WI38 (cell line): ENCODE measurements around the gene ABCA2.

ENCODE experiments used
- H3K4me3 ChIP-seq: 2 replicates; pipeline ENCODE4 v1.5.1; 2011; ENCODE audit warnings: low read depth, mild to moderate bottlenecking, control low read depth, low read length
- TF ChIP-seq, protein P1 (sequence below): IDR thresholded peaks from 2 replicates; pipeline ENCODE4 v1.5.1; 2012; ENCODE audit warnings: low read depth, mild to moderate bottlenecking, control low read depth, low read length

ABCA2 gene

DNA sequence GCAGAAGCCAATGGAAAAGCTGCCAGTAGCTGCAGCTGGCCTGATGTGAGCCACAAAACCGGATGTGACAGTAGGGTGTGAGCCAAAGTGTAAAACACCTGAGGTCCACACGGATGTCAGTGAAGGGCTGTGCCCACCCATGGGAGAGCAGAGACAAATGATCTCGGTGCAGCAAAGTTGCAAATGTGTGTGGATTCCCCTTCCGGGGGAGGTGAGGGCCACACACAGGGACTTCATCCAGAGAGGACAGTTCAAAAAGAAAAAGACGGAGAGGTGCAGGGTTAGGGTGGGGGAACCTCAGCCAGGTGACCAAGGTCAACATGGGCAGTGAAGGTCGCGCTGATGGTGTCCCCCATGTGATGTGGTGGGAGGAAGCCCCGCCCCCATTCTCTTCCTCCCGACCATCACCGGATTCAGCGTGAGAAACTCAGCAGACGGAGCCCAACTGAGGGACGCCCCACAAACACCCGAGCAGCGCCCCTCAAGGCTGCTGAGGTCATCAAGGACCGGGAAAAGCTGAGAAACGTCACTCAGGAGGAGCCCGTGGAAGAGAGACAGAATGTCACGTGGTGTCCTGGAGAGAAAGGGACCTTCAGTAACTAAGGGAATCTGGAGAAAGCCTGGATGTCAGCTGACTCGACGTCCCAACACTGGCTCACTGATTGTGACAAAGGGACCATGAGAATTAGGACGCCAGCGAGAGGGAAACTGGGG is 62.1 kb downstream of the ABCA2 start:
- TF ChIP-seq, protein P1, sequence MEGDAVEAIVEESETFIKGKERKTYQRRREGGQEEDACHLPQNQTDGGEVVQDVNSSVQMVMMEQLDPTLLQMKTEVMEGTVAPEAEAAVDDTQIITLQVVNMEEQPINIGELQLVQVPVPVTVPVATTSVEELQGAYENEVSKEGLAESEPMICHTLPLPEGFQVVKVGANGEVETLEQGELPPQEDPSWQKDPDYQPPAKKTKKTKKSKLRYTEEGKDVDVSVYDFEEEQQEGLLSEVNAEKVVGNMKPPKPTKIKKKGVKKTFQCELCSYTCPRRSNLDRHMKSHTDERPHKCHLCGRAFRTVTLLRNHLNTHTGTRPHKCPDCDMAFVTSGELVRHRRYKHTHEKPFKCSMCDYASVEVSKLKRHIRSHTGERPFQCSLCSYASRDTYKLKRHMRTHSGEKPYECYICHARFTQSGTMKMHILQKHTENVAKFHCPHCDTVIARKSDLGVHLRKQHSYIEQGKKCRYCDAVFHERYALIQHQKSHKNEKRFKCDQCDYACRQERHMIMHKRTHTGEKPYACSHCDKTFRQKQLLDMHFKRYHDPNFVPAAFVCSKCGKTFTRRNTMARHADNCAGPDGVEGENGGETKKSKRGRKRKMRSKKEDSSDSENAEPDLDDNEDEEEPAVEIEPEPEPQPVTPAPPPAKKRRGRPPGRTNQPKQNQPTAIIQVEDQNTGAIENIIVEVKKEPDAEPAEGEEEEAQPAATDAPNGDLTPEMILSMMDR: no peak
- H3K4me3 ChIP-seq: no peak overlapping the region

DNA sequence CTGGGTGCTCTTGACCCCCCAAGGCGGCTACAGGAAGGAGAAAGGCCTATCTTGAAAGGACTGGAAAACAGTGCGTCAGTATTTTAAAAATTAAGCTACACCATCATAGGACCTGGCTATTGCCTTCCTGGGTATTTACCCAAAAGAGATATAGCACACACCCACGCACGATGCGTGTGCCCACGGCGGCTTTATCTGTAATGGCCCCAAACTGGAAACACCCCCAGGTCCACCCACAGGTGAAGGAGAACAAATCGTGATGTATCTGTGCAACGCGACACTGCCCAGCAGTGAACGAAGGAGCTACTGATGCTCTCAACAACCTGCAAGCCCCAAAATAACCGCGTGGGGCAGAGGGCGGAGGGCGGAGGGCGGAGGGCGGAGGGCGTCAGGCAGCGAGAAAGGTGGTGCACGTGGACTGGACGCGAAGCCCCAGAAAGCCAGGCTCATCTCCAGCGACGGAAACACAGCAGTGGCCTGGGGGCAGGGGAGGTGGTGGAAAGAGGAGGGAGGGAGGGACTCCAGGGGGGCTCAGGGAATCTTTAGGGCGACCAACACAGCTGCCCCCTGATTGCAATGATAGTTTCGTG is 63.1 kb downstream of the ABCA2 start:
- no peak overlapping the region for H3K4me3 ChIP-seq
- TF ChIP-seq, protein P1: no peak

DNA sequence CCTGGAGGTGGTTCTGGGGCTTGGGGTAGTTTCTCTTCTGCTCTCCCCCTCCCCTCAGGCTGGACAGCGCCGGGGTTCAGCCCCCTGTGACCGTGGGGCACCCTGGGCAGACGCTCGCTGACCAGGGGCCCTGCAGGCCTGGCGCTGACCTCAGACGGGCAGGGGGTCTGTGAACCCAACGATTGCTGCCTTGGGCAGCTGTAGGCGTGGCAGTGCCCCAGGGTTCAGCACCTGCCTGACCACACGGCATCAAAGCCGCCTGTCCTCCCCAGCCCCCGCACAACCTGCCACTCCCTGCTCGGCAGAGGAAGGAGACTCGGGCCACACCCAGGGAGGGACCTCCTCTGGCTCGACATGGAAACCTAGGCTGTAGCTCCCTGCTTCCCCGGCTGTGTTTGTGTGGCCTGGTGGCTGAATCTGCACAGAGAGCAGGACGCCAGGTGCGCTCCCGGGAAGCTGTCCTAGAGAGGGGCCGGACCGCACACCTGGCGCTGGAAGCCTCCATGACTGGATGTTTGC is 63.8 kb downstream of the ABCA2 start:
- TF ChIP-seq, protein P1: no peak
- H3K4me3 ChIP-seq: no peak overlapping the region

DNA sequence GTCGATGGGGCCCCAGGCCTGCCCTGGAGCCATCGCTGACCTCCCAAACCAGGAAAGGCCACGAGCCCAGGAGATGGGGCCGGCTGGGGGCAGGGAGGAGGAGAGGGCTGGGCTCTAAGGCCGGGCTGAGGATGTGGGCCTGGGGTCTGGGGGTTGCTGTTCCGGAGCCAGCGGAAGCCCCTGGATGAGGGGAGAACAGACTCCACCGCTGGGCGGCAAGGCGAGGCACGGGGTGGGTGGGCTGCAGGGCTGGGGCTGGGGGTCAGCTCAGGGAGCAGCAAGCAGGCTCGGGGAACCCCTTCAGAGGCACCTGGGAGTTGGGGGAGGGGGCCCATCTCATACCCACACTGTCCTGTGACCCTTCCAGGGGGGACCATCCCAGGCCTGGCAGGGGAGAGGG is 64.3 kb downstream of the ABCA2 start:
- TF ChIP-seq, protein P1: no peak
- no peak overlapping the region for H3K4me3 ChIP-seq

DNA sequence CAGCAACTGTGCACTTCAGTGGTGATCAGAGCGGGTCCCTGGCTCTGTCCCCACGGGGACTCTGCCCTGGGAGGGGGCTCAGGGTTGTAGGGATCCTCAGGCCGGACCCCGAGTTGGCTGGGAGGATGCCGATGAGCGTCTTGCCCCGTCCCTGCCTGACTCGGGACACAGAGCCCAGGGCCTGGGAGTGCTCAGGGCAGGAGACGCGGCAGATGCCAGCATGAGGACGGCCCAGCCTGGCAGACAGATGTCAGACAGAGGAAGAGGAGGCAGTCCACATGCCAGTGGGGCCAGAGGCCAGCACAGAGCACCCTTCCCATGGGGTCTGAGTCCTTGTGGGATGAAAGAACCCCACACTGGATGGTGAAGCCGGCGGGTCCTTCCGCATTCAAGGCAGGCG is 64.7 kb downstream of the ABCA2 start:
- TF ChIP-seq, protein P1: no peak
- H3K4me3 ChIP-seq: no peak overlapping the region

DNA sequence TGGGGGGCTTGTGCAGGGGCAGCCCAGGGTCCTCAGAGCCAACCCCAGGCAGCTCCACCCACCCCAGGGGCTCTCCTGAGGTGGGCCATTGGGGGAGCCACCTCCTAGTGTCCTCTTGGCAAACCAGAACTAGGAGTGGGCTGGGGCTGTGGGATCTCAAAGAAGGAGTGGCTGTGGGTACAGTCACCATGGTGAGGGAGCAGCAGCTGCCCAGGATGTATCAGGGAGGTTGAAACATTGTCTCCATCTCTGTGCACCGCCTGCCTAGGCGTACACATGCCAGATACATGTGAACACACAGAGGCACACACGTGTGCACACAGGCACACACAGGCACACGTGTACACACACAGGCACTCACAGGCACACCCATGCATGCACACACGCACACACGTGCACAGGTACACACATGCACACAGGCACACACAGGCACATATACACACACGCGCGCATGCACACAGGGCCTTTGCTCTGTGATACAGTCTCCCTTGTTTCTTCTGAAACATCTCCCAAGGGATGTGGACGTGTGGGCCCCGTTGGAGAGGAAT is 65.3 kb downstream of the ABCA2 start:
- H3K4me3 ChIP-seq: no peak overlapping the region
- TF ChIP-seq, protein P1: no peak

DNA sequence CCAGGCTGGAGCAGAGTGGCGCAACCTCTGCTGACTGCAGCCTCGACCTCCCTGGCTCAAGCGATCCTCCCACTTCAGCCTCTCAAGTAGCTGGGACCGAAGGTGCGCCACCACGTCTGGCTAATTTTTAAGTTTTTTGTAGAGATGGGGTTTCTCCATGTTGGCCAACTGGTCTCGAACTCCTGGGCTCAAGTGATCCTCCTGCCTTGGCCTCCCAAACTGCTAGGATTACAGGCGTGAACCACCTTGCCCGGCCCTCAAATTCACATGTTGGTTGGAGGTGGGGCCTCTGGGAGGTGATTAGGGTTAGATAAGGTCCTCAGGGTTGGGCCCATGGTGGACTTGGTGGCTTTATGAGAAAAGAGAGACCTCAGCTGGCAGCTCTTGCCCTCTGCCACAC is 65.9 kb downstream of the ABCA2 start:
- no peak overlapping the region for H3K4me3 ChIP-seq
- TF ChIP-seq, protein P1: no peak
